ENCODE measurements around the gene RTTN. TPM values are rescaled to one million over a fixed set of nuclear protein-coding genes. Genes with fewer than 3 reads are reported as not detected.

The RTTN gene
- polyA plus RNA-seq, 1 donor from 2014 or later = 5.0 TPM

DNA sequence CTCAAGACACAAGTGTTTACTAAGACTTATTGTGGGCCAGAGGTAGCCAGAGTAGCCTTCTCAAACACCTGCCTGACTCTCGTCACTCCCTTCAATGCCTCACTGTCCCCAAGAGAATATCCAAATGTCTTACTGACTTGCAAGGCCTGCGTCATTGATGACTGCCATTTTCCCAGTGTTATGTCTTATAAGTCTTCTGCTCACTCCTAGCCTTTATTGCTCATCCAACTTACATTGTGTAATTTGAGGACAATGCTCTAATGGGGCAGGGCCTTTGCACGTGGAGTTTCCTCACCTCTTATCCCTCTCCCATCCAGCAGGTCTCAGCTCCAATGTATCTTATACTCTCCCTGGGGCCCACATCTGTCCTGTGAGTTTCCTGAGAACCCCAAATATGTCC is 247.7 kb downstream of the RTTN start:
- H3K27me3 Mint-ChIP-seq = no peaks in the 10 kb centered on the region
- H3K36me3 Mint-ChIP-seq = peaks cover 2% of the 10 kb centered on the region
- H3K27ac Mint-ChIP-seq = no peak overlapping the region
- no peaks in the 10 kb centered on the region for H3K9me3 Mint-ChIP-seq
- peak overlapping the region in 1 of 4 donors; percentile 26 for H3K4me3 Mint-ChIP-seq
- peaks cover 6 to 26% (median 15%) of the 10 kb centered on the region in 3 donors for H3K4me1 Mint-ChIP-seq

DNA sequence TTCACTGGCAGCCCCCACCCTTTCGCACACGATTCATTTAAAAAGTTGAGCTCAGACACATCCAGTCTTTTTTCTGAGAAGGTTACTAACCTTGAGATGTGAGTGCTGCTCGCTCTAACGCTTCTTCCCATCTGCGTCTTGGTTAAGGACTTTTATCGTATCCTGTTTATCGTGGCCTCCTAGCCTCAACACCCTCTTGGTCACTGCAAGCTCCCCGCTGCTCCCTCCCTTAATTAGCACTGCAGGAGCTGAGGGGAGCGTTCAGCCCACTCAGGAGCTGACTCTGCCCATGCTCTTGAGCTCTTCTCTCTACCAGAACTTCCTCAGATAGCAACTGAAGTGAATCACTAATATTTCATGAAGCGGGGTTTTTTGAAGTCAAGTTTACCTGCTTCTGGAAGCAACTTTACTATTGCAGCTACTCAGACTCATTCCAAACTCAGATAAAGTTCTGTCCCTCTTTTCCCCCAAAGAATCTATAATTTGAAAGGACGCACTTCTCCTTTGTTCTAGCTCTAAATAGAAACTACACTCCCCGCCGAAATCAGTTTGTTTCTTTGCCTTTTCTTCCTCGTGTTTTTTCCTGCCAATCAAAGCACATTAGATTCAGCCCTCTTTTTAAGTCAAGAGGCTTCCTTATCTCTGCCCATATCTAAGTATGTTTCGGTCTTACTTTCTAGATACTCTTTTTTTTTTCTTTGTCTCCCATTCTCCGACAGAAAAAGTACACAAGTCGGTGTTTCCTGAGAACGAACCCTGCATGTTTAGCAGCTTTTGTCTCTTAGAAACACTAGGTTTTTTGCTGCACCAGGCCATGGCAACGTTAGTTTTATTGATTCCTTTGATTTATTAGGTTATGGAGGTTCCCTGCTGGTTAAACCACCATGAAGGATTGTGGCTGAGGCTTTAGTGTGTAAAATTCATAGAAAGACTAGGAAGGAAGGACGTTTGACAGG is 248.5 kb downstream of the RTTN start:
- Mint-ChIP-seq H3K9me3 (peaks cover 0 to 1% (median 0%) of the 10 kb centered on the region in 3 donors), H3K36me3 (no peaks in the 10 kb centered on the region), H3K4me3 (no peak overlapping the region), H3K27ac (no peak overlapping the region), H3K27me3 (no peaks in the 10 kb centered on the region), H3K4me1 (peaks cover 6 to 26% (median 15%) of the 10 kb centered on the region in 3 donors)

DNA sequence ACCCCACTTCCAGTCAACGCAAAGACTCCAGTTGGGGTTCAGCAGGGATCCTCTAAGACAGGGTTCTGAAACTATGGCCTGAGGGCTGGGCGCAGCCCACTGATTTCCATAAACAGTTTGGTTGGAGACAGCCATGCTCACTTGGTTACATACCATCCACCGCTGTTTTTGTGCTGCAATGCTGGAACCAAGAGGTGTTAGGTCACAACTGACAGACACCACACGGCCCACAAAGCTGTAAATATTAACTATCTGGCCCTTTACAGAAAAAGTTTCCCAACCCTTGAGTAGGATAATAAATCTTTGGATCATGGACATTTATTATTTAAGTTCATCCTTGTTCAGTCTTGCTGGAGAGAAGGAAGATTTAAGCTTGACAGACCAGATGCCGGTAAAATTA is 249.4 kb downstream of the RTTN start:
- Mint-ChIP-seq H3K27ac (no peak overlapping the region), H3K4me1 (peaks cover 6 to 26% (median 15%) of the 10 kb centered on the region in 3 donors), H3K27me3 (no peaks in the 10 kb centered on the region), H3K4me3 (no peak overlapping the region), H3K36me3 (no peaks in the 10 kb centered on the region), H3K9me3 (peaks cover 0 to 1% (median 0%) of the 10 kb centered on the region in 3 donors)

DNA sequence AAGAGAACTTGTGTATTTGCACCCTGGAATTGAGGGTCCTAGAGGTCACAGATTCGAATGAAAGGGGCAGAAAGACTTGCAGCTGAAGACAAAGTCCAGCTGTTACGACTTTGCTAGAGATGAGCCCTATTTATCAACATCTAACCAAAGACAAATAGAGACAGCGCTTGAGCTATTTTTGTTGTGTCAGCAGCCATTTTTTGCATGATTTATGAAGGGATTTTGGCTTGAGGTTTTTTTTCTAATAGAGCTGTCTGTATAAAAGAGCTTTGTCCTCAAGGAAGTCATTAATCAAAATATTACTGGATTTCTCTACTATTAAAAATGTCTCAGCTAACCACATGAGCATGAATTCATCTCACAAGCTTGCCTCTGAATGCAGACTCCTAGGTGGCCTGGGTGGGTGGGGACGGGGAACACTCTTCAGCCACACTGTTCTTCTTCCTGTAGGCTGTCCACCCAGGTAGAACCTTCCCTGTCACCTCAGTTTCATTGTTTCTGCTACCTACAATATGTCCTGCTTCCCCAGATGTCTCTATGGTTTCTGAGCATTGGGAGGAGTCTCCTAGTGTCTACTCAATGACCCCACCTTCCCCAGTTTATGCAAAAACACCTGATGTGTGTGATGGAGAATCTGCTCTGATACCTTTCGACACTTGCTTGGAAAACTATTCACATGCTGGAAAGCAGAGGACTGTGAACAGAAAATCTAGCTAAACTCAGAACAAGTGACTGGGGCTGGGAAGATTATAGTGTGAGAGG is 250.6 kb downstream of the RTTN start:
- H3K27ac Mint-ChIP-seq = peak overlapping the region in 1 of 3 donors; percentile 9
- no peaks in the 10 kb centered on the region for H3K36me3 Mint-ChIP-seq
- H3K4me3 Mint-ChIP-seq = peak overlapping the region; percentile 20 to 80 (median 60)
- H3K27me3 Mint-ChIP-seq = no peaks in the 10 kb centered on the region
- peaks cover 0 to 1% (median 0%) of the 10 kb centered on the region in 3 donors for H3K9me3 Mint-ChIP-seq
- peaks cover 6 to 26% (median 15%) of the 10 kb centered on the region in 3 donors for H3K4me1 Mint-ChIP-seq

DNA sequence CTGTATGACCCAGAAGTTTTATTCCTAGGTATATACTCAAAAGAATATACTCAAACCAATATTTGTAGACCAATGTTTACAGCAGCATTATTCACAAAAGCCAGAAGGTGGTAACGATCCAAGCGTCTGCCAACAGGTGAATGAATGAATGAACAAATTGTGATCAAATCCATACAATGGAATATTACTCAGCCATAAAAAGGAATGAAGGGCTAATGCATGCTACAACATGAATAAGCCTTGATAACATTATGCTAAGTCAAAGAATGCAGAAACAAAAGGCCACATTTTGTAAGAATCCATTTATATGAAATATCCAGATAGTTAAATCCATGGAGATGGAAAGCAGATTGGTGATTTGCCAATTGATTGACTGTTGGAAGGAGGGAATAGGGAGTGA is 252.3 kb downstream of the RTTN start:
- Mint-ChIP-seq H3K4me1 (peaks cover 0 to 14% (median 2%) of the 10 kb centered on the region in 3 donors), H3K4me3 (no peak overlapping the region), H3K9me3 (peaks cover 0 to 1% (median 0%) of the 10 kb centered on the region in 3 donors), H3K27ac (no peak overlapping the region), H3K36me3 (no peaks in the 10 kb centered on the region), H3K27me3 (no peaks in the 10 kb centered on the region)

Other genes starting within 250 kb of the RTTN start
- gene SOCS6, start 83.4 kb upstream of the RTTN start, polyA plus RNA-seq = 0.25 TPM